Stimulated activated naive CD4-positive, alpha-beta T cell treated with Interleukin-2 at 50 U/mL for 16 hours (primary cell): ENCODE data around the gene PRKAR1A.

ENCODE experiments used
- DNase-seq: peaks from one replicate; lab custom pipeline; 2025; lab: John Stamatoyannopoulos, UW

The PRKAR1A gene

GRCh38 chr17:68600067-68600930 lies 88.1 kb downstream of the PRKAR1A start:
- no peak for DNase-seq
